Fibroblast of villous mesenchyme (primary cell): ENCODE data around the gene LSM14B. TPM values are rescaled to one million over a fixed set of nuclear protein-coding genes. Genes with fewer than 3 reads are reported as not detected.

ENCODE experiments used
- DNase-seq: peaks from one replicate; pipeline ENCODE4 v3.0.0-alpha.2; 2010; ENCODE audit warnings: low read depth
- H3K4me3 ChIP-seq: 2 replicates; pipeline ENCODE4 v1.5.1; 2011; ENCODE audit warnings: low read depth, mild to moderate bottlenecking, low read length
- total RNA-seq: library from RNA; depleted of rRNA; stranded (reverse); fragments of >200 nt; gene quantifications from 2 replicates; pipeline ENCODE4 v1.2.3, GENCODE V29; 2012
- TF ChIP-seq, protein P1 (sequence below): IDR thresholded peaks from 2 replicates; pipeline ENCODE4 v1.5.1; 2012; ENCODE audit warnings: low read depth, mild to moderate bottlenecking, low read length; ENCODE audit not compliant: insufficient read depth

The LSM14B gene
- total RNA-seq, 1 donor, result 30.7 TPM

- TF ChIP-seq, protein P1, sequence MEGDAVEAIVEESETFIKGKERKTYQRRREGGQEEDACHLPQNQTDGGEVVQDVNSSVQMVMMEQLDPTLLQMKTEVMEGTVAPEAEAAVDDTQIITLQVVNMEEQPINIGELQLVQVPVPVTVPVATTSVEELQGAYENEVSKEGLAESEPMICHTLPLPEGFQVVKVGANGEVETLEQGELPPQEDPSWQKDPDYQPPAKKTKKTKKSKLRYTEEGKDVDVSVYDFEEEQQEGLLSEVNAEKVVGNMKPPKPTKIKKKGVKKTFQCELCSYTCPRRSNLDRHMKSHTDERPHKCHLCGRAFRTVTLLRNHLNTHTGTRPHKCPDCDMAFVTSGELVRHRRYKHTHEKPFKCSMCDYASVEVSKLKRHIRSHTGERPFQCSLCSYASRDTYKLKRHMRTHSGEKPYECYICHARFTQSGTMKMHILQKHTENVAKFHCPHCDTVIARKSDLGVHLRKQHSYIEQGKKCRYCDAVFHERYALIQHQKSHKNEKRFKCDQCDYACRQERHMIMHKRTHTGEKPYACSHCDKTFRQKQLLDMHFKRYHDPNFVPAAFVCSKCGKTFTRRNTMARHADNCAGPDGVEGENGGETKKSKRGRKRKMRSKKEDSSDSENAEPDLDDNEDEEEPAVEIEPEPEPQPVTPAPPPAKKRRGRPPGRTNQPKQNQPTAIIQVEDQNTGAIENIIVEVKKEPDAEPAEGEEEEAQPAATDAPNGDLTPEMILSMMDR, result no peak
- peak overlapping the region; percentile 76 for H3K4me3 ChIP-seq
- DNase-seq, result no peak
Observed at GRCh38 chr20:62183426-62184142, 61.3 kb downstream of the LSM14B start.

Other genes starting within 250 kb of the LSM14B start
- 3.0 and 3.5 TPM in 2 replicates for gene TAF4, start 56.6 kb upstream of the LSM14B start, total RNA-seq
- gene PSMA7, start 20.9 kb downstream of the LSM14B start, total RNA-seq, result 295 and 322 TPM in 2 replicates
- gene SS18L1, start 21.3 kb downstream of the LSM14B start, total RNA-seq, result 14.2 and 14.8 TPM in 2 replicates
- gene MTG2, start 60.6 kb downstream of the LSM14B start, total RNA-seq, result 19.9 and 22.5 TPM in 2 replicates
- not detected in 2 replicates for gene HRH3, start 97.8 kb downstream of the LSM14B start, total RNA-seq
- gene OSBPL2, start 116.0 kb downstream of the LSM14B start, total RNA-seq, result 27.7 and 36.7 TPM in 2 replicates
- gene ADRM1, start 180.5 kb downstream of the LSM14B start, total RNA-seq, result 111 and 138 TPM in 2 replicates
- 35.1 and 55.3 TPM in 2 replicates for gene LAMA5, start 244.8 kb downstream of the LSM14B start, total RNA-seq